GM19467 (cell line): ENCODE results near the gene XAGE1B.
"Not testable (repeated sequence)": the region's sequence is repeated elsewhere in the genome, so short reads cannot be mapped to it uniquely, and the experiment has no call there.

Experiments used
- ATAC-seq: cut with Tn5 transposase; IDR thresholded peaks from one replicate; pipeline ENCODE4 v1.9.1; 2021; ENCODE audit warnings: mild to moderate bottlenecking, moderate library complexity; ENCODE audit not compliant: unreplicated experiment

XAGE1B gene

GRCh38 chrX:52516987-52517325 is at the start of gene XAGE1B:
Gene XAGE1B (minus strand): TSS chrX:52517063. CDS start chrX:52515527, 1,536 bp downstream.
- ATAC-seq: not testable (repeated sequence)

DNA sequence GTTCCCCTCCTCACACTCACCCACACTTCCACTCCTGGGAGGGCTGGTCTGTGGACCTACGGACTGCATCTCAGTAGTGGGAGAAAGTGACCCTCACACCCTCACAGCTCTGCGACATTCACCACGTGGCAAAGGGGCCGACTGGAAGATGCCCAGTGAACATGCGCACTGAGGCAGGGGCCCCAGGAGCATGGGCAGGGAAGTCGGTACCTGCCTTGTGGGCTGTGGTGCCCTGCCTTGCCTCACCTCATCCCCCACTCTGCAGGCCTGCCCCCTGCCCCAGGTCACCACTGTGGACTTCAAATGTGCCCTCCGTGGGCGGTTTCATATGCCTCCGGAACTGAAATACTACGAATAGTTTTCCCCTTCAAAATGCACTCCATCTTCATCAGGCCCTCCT is 46.2 kb upstream of the XAGE1B start:
- ATAC-seq: no peak

DNA sequence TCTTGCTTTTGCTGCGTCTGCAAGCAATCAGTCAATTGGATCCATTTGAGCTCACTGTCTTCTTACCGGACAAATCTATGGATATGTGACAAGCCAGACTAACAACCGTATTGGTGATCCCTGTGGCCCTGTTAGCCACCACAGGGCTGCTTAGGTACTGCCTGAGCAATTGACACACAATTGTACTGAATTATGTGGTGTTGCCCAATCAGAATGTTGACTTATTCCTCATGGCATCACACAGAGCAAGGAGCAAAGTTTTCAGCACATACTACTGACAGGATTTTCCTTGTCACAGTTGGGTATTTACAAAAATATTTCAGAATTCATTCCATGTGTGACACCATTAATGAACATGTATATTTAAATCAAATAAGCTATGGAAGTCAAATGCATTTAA is 41.3 kb upstream of the XAGE1B start:
- no peak for ATAC-seq

GRCh38 chrX:52556741-52557140 is 39.9 kb upstream of the XAGE1B start:
- no peak for ATAC-seq

DNA sequence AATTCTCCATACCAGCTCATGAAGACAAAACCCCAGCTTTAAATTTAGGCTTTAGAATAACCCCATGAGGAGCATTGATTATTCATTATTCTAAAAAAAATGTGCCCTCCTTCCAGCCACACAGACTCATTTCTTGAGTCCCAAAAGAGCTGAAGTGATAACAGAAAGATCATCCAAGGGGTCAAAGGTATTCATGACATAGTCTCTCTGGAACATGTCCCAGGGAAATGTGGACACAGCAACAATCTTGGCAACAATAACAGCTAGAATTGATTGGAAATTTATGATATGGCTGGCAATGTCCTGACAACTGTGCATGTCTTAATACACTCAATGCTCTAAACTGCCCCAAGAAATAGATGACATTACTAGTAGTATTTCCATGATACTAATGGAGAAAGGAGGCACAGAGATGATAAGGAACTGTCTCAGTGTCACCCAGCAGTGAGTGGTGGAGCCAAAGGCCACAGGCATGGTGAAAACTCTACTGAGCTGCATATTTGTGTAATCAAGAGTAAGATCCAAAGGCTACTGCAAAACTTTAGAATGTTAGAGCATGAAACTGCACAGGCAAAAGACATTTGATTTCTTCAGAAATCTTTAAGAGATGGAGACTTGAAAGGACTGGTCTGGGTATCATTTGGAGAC is 37.3 kb upstream of the XAGE1B start:
- no peak for ATAC-seq

- not testable (repeated sequence) for ATAC-seq
Observed at GRCh38 chrX:52548769-52549168, 31.9 kb upstream of the XAGE1B start.

- ATAC-seq: no peak
Observed at GRCh38 chrX:52544147-52544840, 27.4 kb upstream of the XAGE1B start.

DNA sequence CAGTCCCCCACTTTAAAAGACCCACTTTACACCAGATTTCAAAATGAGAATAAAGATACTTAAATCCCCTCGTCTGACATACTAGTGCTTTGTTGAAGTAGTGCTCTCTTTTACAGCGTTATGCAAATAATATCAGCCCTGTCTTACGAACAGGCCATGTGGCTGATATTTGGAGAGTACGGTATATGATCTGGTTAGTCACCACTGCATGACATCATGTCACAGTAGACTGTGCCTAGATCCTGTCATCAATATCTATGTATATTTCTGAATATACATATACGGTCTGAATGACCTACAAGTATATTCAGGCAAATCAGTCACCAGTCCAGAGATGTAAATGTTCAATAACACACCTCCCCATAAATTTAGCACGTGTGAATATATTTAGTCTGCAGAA is 25.4 kb upstream of the XAGE1B start:
- no peak for ATAC-seq

- not testable (repeated sequence) for ATAC-seq
Observed at GRCh38 chrX:52541051-52541450, 24.2 kb upstream of the XAGE1B start.

- not testable (repeated sequence) for ATAC-seq
Observed at GRCh38 chrX:52516110-52516986, 515 bp downstream of the XAGE1B start.

- ATAC-seq: not testable (repeated sequence)
Observed at GRCh38 chrX:52511126-52511525, 5.7 kb downstream of the XAGE1B start.

- no peak for ATAC-seq
Observed at GRCh38 chrX:52509916-52510315, 6.9 kb downstream of the XAGE1B start.

GRCh38 chrX:52507331-52507730 is 9.5 kb downstream of the XAGE1B start:
- no peak for ATAC-seq

DNA sequence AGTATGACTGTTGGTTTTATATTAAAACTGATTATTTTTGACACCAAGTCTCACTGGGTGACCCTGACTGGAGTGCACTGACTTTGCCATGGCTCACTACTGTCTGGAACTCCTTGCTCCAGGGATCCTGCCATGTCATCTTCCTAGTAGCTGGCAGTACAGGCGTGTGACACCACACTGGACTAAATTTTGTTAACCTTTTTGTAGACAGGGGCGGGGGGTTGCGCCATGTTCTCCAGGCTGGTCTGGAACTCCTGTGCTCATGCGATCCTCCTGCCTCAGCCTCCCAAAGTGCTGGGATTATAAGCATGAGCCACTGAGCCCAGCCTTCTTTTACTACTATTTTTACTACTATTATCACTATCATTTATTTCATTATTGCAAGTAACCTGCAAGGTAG is 12.3 kb downstream of the XAGE1B start:
- ATAC-seq: no peak

GRCh38 chrX:52501362-52501761 is 15.5 kb downstream of the XAGE1B start:
- not testable (repeated sequence) for ATAC-seq

DNA sequence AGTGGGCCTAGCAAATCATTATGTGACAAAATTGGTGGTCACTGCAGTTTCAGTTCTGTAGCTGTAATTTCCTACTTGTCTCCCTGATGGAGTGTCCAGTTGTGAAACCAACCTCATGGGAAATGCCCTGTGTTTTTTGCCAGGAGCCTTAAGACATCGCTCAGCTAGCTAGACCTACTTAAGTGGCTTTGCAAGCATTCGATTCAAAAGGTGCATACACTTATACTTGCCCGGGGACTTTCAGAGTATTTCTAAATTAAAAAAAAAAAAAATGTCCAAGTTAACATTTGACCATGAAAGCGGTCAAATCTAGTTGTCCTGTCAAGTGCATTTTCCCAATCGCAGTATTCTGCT is 20.5 kb downstream of the XAGE1B start:
- not testable (repeated sequence) for ATAC-seq

DNA sequence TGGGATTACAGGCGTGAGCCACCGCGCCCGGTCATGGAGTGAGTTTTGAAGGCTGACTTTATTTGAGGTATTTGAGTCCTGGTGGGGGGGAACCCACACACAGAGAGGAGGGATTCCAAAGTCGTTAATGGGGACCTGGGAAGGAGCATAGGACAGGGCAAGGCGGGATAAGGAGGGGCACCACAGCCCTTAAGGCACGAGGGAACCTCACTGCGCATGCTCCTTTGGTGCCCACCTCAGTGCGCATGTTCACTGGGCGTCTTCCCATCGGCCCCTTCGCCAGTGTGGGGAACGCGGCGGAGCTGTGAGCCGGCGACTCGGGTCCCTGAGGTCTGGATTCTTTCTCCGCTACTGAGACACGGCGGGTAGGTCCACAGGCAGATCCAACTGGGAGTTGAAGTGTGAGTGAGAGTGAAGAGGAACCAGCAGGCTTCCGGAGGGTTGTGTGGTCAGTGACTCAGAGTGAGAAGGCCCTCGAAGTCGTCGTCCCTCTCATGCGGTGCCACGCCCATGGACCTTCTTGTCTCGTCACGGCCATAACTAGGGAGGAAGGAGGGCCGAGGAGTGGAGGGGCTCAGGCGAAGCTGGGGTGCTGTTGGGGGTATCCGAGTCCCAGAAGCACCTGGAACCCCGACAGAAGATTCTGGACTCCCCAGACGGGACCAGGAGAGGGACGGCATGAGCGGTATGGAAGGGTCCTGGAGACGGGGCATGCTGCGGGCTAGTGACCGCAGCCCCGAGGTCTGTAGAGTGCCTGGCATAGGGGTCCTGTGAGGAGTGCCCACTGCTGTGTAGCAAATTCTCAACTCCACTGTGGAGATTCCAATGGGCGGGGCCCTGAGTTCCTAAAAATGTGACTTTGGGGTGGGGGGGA is 21.1 kb downstream of the XAGE1B start, which contains the start of gene XAGE1A:
Gene XAGE1A, plus strand, starts transcription at position 264 of the 874 bp plus-strand sequence. CDS start 1,554 bp downstream, outside the sequence.
- not testable (repeated sequence) for ATAC-seq

- not testable (repeated sequence) for ATAC-seq
Observed at GRCh38 chrX:52471301-52471700, 45.6 kb downstream of the XAGE1B start.
